ENCODE data around the gene LYSMD4. TPM values are rescaled to one million over a fixed set of nuclear protein-coding genes. Genes with fewer than 3 reads are reported as not detected.

Gene LYSMD4
- total RNA-seq, 3 donors from 2014 or later (not counting 1 experiment from before 2014, with no cell fraction given): 5.0 to 9.1 (median 7.2) TPM

- H3K27ac Mint-ChIP-seq: peak overlapping the region in 1 of 2 donors; percentile 71
- ATAC-seq (no peak), DNase-seq (no peak)
- Histone ChIP-seq H3K27me3 (ENCODE audit: control insufficient read depth, insufficient read depth, low read length) (no peaks in the 10 kb centered on the region), H3K4me3 (ENCODE audit: low read length) (no peak overlapping the region), H3K9me3 (ENCODE audit: control insufficient read depth, insufficient read depth, low read length) (no peaks in the 10 kb centered on the region), H3K4me1 (ENCODE audit: control insufficient read depth, insufficient read depth, low read length) (no peaks in the 10 kb centered on the region), H3K36me3 (ENCODE audit: control insufficient read depth, insufficient read depth, low read length) (peaks cover 14% of the 10 kb centered on the region), H3K27ac (ENCODE audit: low read length) (no peak overlapping the region)
- peaks cover 27% of the 10 kb centered on the region for H3K36me3 Mint-ChIP-seq
- intact Hi-C loops (cut with micrococcal nuclease): no loop called here
- peaks cover 0 to 3% of the 10 kb centered on the region in 2 donors for H3K9me3 Mint-ChIP-seq
- no peak for TF ChIP-seq CTCF (IDR thresholded peaks at IDR 0.05)
- WGBS (ENCODE audit: insufficient coverage): no CpG with 5 or more reads among the region's 1 CpG
- no peaks in the 10 kb centered on the region for H3K27me3 Mint-ChIP-seq (ENCODE audit: low read depth in 2 of 2)
- H3K4me3 Mint-ChIP-seq: no peak overlapping the region
- H3K4me1 Mint-ChIP-seq: peaks cover 10 to 16% of the 10 kb centered on the region in 2 donors
Observed at GRCh38 chr15:99681990-99682389, 51.2 kb downstream of the LYSMD4 start.

GRCh38 chr15:99680276-99680675 is 53.0 kb downstream of the LYSMD4 start:
- Histone ChIP-seq H3K27me3 (ENCODE audit: control insufficient read depth, insufficient read depth, low read length) (no peaks in the 10 kb centered on the region), H3K4me3 (ENCODE audit: low read length) (no peak overlapping the region), H3K27ac (ENCODE audit: low read length) (no peak overlapping the region), H3K4me1 (ENCODE audit: control insufficient read depth, insufficient read depth, low read length) (no peaks in the 10 kb centered on the region), H3K9me3 (ENCODE audit: control insufficient read depth, insufficient read depth, low read length) (no peaks in the 10 kb centered on the region), H3K36me3 (ENCODE audit: control insufficient read depth, insufficient read depth, low read length) (peaks cover 21% of the 10 kb centered on the region)
- no peak for TF ChIP-seq CTCF (IDR thresholded peaks at IDR 0.05)
- Mint-ChIP-seq H3K27me3 (ENCODE audit: low read depth in 2 of 2) (no peaks in the 10 kb centered on the region), H3K27ac (no peak overlapping the region), H3K4me1 (peaks cover 10 to 12% of the 10 kb centered on the region in 2 donors), H3K4me3 (no peak overlapping the region), H3K36me3 (peaks cover 32% of the 10 kb centered on the region), H3K9me3 (peaks cover 0 to 3% of the 10 kb centered on the region in 2 donors)
- ATAC-seq: no peak
- intact Hi-C loops (cut with micrococcal nuclease): no loop called here
- DNase-seq: no peak

GRCh38 chr15:99677540-99678134 is 55.6 kb downstream of the LYSMD4 start:
- H3K4me1 Mint-ChIP-seq: peaks cover 0 to 3% of the 10 kb centered on the region in 2 donors
- TF ChIP-seq CTCF (IDR thresholded peaks at IDR 0.05): no peak
- 100% methylated on average over 2 of the region's 4 CpGs for WGBS (ENCODE audit: insufficient coverage)
- Histone ChIP-seq H3K27ac (ENCODE audit: low read length) (no peak overlapping the region), H3K36me3 (ENCODE audit: control insufficient read depth, insufficient read depth, low read length) (peaks cover 30% of the 10 kb centered on the region), H3K4me3 (ENCODE audit: low read length) (no peak overlapping the region), H3K27me3 (ENCODE audit: control insufficient read depth, insufficient read depth, low read length) (no peaks in the 10 kb centered on the region), H3K9me3 (ENCODE audit: control insufficient read depth, insufficient read depth, low read length) (no peaks in the 10 kb centered on the region), H3K4me1 (ENCODE audit: control insufficient read depth, insufficient read depth, low read length) (no peaks in the 10 kb centered on the region)
- intact Hi-C loops (cut with micrococcal nuclease): no loop called here
- no peaks in the 10 kb centered on the region for H3K27me3 Mint-ChIP-seq (ENCODE audit: low read depth in 2 of 2)
- no peaks in the 10 kb centered on the region for H3K9me3 Mint-ChIP-seq
- DNase-seq: no peak
- no peak overlapping the region for H3K4me3 Mint-ChIP-seq
- no peak for ATAC-seq
- H3K27ac Mint-ChIP-seq: no peak overlapping the region
- H3K36me3 Mint-ChIP-seq: peaks cover 26% of the 10 kb centered on the region

Other genes with a start within 250 kb of the LYSMD4 start
- 10 to 100 TPM; 31.1 to 33.9 (median 33.6) TPM for gene MEF2A, start 167.5 kb downstream of the LYSMD4 start, total RNA-seq